GM19035 (cell line): Measurements from ENCODE around the gene TEF.

Experiments
- ATAC-seq: cut with Tn5 transposase; IDR thresholded peaks from one replicate; pipeline ENCODE4 v1.9.1; 2021; ENCODE audit not compliant: unreplicated experiment

The TEF gene, protein sequence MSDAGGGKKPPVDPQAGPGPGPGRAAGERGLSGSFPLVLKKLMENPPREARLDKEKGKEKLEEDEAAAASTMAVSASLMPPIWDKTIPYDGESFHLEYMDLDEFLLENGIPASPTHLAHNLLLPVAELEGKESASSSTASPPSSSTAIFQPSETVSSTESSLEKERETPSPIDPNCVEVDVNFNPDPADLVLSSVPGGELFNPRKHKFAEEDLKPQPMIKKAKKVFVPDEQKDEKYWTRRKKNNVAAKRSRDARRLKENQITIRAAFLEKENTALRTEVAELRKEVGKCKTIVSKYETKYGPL

DNA sequence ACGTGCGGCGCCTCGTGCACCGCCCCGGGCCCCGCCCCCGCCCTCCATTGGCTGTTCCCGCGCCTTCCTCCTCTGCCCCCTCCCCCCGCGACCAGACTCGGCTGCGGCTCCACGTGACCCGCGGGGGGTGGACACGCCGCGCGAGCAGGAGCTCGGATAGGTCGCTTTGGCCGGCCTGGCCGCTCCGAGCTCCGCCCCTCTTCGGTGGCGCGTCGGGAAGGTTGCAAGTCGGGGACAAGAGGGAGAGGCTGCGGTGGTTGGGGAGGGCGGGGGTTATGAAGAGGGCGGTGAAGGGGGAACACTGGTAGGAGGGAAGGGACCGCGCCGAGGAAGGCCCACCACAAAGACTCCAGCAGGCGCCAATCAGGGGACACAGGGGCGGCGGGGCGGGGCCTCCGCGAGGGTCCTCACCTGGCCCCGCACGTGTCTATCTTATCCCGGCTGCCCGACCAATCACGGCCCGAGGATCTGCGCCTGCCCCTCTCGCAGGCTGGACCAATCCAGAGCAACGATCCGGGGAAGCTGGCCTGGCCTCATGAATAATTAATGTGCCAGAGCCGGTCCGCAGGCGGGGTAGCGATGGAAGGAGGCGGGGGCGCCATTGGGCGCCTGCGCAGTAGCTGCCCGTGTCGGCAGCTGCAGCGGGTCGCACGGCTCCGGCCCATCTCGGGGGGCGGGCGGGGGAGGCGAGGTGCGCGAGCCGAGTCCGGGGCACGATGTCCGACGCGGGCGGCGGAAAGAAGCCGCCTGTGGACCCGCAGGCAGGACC lies at the start of gene TEF:
TEF (plus strand) TSS at position 614 of the 769 bp plus-strand sequence; CDS start at position 717, 103 bp downstream.
- peak; percentile 89 for ATAC-seq

DNA sequence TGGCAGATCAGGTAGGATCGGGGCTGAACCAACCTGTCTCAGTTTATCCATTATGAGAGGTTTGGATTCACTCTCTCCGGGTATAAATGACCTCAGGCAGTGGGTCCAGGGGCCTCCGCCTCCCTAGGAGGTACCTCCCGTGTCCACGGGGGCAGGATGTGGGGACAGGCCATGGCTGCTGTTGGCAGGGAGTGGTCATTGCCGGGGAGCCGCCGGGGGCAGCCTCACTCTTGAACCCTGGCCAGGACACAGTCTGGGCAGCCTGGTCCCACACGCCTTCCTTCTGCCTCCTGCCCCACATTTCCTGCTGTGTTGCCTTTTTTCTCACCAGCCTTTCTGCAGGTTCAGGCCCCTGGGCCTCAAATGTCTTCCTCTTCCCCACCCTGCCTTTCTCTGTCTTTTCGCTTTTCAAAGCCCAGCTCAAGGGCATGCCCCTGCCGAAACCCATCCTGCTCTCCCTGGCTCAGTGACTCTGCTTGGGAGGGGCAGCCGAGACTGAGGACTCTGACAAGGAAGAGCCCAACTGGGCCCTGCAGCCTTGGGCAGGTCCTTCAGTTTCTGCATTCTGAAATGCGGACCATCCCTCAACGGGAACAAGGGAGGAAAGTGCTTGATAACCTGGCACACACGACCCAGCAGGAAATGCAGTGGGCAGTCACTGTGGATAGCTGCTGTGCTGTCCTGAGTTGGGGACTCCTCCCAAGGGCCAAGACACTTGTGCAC lies 49.4 kb upstream of the TEF start:
- ATAC-seq, result no peak

DNA sequence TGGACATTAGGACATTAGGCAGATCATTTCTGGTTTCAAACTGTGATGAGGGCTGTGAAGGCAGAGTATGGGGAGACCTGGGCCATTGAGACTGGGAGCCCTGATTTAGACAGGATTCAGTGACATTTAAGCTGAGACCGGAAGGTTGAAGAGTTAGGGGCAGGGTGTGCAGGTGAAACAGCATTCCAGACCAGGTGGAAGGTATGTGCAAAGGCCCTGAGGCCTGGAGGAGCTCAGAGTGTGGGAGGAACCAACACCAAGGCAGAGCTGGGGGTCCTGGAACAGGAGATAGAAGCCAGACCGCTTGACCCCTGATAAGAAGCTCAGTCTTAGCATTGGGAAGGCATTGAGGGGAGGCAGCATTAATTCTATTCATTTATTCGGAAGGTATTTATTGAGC lies 47.9 kb upstream of the TEF start:
- ATAC-seq, result no peak

DNA sequence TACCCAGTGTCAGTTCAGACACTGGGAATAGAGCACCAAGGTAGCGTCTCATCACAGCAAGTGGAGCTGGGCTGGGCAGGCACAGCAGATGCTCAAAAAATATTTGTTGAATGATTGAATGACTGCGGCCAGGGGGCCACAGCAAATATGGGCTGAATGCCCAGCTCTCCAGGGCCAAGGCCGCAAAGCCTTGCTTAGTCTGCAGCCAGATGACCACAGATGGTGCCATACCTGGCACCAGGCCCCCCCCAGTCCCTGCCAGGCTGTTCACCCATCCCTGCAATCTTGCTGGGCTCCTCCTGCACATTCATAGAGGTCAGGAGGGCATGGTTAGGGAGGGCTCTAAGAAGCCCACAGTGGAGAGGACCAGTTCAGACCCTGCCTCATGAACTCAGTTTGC lies 47.5 kb upstream of the TEF start:
- ATAC-seq, result no peak

DNA sequence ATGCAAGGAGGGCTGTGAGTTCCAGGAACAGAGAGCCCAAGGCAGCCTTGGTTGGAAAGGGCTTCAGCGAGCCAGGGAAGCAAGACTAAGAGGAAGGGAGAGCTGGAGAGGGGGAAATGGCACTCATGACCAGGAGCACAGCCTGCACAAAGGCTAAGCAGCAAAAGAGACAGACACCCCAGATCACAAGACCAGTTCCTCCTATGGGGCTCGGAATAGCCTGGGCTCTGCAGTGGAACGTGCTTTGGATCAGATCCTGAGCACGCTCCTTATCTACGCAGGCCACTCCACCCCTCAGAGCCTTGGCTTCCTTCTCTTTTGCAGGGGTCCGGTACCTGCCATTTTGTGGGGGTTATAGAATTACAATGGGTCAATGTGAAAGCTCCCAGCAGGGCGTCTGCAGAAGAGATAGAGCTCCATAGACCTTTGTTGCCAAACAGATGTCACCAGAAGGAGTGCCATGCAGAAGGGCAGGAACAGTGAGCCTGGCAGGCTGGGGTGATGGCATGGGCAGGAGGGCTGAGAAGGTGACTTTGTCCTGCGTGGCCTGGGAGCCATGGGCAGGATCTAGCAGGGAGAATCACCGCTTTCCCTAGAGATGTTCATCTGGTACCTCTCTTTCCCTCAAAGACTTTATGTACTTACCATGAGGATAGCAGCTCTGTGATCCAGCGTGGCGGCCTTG lies 46.6 kb upstream of the TEF start:
- ATAC-seq, result no peak

DNA sequence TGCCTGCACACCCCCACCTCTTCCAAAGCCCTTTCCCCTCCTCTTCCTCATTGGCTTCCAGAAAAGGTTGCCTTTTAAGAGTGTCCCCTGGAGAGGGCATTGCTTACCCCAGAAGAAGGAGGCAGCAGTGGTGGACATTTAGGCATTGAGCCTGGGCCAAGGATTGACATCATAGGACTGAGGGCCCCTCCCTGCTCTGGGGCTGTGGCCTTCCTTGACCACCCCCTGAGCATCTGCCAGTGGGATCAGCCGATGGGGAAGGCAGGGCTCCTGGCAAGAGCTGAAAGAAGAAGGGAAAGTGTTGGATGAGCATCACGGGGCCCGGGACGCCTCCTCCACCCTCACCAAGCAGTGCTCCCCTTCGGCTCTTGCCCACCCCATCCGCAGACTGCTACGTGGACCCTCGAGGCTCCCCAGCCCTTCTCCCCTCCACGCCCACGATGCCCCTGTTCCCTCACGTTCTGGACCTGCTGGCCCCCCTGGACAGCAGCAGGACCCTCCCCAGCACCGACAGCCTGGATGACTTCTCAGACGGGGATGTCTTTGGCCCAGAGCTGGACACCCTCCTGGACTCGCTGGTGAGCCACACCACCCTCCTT lies 43.0 kb upstream of the TEF start:
- no peak for ATAC-seq

DNA sequence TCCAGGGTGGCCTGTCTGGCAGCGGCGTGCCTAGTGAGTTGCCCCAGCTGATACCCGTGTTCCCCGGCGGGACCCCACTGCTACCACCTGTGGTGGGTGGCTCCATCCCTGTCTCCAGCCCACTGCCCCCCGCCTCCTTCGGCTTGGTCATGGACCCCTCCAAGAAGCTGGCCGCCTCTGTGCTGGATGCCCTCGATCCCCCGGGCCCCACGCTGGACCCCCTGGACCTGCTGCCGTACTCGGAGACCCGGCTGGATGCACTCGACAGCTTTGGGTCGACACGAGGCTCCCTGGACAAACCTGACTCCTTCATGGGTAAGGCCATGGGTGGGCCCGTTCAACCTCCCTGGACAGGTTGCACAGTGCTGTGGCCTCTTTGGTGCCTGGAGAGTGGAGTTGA lies 41.9 kb upstream of the TEF start:
- ATAC-seq, result no peak

DNA sequence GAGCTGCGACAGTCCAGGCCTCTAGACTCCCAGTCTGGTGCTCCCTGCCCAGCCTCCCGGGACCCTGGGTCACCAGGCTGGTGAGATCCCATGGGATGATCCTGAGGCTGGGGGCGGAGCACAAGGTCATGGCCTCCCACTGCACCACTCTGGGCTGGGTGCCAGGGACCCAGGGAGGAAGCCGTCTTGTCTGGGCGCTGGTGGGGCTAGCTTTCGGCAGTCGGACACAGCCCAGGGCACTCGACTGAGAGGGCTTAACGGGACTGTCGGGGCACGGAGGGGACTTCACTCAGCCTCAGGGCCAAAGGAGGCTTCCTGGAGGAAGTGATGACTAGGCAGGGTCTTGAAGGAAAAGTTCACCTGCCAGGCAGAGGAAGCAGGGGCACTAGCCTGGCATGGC lies 41.4 kb upstream of the TEF start:
- no peak for ATAC-seq

DNA sequence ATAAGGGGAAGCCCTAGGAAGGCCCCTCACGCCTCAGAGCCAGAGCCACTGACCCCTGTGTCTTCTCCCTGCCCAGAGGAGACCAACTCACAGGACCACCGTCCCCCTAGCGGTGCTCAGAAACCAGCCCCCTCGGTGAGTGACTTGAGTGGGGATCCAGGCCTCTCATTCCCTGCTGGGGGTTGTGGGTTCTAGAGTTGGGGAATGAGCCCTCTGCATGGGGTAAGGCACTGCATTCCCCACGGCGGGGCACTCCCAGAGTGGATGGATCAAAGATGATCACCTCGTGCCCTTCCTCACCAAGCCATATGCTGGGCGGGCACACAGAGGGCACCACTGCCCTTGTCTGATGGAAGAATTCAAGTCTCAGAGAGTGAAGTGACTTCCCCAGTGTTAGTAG lies 40.7 kb upstream of the TEF start:
- no peak for ATAC-seq

DNA sequence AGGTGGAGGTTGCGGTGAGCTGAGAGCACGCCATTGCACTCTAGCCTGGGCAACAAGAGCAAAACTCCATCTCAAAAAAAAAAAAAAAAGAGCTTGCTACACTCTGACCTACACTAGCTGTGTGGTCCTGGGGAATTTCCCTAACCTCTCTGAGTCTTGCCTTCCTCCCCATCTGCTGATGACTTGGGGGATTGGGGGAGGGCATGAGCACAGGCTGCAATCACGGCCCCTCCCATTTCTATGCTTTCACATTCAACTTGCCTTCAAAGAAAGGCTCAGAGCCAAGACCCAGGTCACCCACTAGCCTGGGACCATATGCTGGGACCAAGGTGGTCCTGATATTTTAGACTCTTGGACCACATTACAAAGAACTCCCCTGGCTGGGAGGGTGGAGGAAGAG lies 39.8 kb upstream of the TEF start:
- ATAC-seq, result no peak

DNA sequence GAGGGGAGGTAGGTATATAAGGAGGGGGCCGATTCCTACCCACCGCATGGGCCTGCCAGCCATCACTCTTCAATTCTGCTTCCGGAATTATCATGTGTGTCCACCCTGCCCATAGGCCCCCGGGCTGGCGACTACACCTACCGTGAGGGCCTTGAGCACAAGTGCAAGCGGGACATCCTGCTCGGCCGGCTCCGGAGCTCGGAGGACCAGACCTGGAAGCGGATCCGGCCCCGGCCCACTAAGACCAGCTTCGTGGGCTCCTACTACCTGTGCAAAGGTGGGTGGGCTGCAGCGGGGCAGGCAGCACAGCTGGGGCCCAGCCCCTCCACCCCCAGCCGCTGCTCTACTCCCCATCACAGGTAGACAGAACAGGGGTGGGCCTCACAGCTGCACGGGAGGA lies 38.4 kb upstream of the TEF start:
- ATAC-seq, result no peak

DNA sequence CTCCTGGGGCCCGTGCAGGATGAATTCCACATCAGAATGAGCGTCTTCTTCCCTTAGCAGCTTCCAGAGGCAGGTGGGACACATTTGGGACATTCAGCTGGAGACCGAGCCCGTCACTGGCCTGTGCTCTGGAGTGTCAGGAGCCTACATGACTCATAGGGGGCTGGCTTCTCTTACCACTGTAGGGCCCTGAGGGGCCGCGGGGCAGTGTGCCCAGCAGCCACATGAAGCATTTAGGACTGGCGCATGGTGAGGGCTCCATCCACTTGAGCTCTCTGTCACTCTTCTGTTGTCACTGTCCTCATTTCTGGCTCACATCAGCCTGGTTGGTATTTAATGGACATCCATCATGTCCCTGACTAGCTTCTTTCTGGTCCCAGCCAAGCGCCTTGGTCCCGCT lies 38.0 kb upstream of the TEF start:
- ATAC-seq, result no peak

DNA sequence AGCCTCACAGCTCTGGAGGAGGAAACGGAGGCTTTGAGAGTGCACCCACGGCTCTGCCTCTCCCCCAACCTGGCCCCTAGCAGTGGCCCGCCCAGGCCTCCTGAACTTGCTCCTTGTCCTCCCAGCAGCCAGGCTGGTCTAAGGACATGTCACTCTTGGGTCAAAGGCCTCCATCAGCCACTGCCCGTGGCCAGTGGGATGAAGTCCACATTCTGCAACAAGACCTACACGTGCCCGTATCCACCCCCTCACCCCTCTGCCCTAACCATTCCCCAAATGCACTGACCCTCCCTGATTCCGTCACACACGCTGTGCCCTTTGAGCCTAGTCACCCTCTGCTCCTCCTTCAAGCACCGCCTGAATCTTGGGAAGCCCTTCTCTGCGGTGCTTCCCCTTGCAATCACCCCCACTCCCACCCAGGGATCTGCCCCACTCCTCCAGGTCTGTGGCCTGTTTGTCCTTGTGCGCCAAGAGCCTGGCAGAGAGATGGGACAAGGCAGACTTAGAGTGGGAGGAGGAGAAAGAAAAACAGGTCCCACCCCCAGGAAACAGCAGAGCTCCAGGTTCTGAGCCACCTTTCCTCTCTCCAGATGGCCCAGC lies 37.5 kb upstream of the TEF start:
- no peak for ATAC-seq

DNA sequence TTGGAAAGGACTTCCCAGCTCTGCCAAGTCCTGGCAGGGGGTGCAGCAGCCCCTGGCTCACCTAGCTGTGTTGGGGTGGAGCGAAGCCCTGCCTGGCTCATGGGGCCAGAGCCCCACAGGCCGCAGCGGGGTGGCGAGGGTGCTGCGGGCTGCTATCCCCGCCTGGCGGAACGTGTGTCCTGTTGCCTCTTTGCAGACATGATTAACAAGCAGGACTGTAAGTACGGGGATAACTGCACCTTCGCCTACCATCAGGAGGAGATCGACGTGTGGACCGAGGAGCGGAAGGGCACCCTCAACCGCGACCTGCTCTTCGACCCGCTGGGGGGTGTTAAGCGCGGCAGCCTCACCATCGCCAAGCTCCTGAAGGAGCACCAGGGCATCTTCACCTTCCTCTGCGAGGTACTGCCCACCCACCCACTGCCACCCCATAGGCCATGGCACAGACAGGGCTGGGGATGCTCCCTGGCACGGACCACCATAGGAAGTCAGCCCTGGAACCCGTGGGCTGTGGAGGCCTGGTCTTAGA lies 35.9 kb upstream of the TEF start:
- no peak for ATAC-seq

DNA sequence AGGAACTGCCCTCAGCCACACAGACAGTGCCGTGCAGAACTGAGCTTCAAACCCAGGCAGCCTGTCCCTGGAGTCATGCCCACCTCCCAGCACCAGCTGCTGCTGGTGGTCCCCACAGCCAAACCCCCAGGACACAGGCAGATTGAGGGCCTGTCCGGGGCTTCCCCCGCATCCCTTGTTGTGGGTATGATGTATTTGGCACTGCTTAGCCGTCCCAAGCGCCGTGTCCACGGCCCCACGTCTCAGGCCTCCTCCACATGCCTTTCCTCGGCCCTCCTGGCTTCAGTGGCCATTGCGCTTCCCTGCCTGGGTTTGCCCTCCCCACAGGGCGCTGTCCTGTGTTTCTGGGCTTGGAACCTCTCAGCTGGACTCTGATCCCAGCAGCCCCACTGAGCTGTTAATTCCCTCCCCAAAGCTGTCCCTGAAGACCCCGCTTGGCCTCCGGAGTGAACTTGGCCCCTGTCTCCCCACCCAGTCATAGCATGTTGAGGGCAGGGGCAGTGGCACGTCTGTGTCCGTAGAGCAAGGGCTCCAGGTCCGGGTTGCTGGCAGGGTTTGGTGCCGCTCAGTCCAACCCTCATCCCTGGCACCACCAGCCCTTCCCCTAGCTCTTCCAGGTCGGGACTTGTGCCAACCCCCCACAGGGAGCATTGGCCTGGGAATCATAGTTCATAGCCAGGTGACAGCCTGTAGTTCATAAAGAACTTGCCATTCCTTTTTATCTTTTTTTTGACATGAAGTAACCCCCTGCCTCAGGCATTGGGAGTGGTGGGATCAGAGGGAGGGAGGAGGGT lies 34.5 kb upstream of the TEF start:
- no peak for ATAC-seq

DNA sequence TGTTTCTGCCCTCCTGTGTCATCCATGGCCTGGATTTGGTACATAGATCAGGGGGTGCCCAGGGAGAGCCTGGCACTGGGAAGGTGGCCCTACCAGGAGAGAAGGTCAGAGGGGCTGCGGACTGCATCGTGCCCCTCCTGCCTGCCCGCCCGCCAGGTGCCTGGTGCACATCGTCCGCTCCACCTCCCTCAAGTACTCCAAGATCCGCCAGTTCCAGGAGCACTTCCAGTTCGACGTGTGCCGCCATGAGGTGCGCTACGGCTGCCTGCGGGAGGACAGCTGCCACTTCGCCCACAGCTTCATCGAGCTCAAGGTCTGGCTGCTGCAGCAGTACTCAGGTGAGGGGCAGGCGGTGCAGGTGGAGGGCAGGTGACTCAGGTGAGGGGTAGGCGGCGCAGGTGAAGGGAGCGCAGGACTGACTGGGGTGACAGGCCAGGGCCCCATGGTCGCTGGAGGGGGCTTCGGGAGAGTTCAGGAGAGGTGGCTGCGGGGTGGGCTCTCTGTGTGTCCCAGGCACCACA lies 32.7 kb upstream of the TEF start:
- no peak for ATAC-seq

DNA sequence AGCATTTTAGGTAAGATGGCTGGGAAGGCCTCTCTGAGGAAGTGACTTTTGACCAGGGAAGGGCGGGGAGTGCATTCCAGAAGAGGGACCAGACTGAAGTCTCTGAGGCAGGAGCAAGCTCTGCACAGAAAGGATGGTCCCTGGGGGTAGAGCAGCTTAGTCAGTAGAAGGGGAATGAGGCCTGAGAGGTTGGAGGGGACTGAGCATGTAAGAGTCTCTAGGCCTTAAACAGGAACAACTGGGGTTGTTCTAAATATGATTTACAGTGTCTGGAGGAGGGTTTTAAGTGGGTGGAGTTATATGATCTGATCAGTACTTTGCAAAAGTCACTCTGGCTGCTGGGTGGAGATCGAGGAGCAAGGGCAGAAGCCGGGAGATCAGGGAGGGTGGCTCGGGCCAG lies 31.7 kb upstream of the TEF start:
- ATAC-seq, result no peak

DNA sequence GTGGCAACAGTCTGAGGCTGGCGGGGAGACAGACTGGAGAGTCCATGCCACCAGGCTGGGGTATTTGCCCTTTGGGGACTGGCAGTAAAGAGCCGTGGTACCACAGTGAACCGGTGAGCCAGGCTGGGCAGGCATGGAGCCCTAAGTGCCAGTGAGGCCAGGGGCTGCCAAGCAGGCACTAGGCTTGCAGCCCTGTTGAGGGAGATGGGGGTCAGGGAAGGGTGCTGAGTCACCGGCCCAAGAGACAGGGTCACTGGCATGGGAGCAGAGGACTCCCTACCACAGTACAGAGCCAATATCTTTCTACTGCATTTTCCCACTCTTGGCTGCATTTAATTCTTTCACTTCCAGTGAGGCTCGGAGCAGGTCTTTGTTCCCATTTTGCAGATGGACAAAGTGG lies 30.7 kb upstream of the TEF start:
- no peak for ATAC-seq

DNA sequence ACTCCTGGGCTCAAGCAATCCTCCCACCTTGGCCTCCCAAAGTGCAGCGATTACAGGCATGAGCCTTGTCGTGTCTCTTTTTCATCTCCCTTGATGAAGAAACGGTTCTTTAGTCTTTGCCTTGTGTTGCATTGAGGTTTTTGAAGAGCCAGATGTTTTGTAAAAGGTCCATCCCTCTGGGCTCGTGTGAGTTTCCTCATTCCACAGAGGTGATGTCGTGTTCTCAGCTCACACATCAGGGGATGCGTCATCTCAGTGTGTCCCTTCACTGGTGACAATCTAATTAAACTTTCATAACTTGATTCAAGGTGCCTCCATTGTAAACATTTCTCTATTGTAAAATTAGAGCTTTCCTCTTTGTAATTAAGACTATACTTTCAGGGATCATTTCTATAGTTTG lies 29.7 kb upstream of the TEF start:
- ATAC-seq, result no peak
